ENCODE results near the gene FLT1.

The FLT1 gene

DNA sequence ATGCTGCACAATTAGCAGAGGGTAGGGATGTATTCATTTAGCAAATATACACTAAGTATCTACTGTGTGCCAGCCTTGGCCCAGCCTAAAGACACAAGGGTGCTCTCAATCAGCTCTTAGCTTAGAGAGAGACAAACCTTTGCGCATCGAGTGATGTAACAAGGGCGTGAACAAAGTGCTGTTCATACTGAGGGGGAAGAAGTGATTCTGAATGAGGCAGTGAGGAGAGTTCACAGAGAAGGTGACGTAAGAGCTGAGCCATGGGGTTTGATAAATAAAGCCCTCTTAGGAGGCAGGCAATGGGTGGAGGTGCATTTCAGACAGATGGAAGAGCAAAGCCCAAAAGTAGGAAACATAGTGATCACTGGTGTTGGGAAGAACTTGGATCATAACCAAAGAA is 68.5 kb downstream of the FLT1 start:
- H3K4me1 Mint-ChIP-seq: peaks cover 3% of the 10 kb centered on the region
- no peaks in the 10 kb centered on the region for H3K36me3 Mint-ChIP-seq (ENCODE audit: low read depth)
- H3K9me3 Mint-ChIP-seq: no peaks in the 10 kb centered on the region
- no peaks in the 10 kb centered on the region for H3K27me3 Mint-ChIP-seq (ENCODE audit: low read depth)
- TF ChIP-seq, protein P1, sequence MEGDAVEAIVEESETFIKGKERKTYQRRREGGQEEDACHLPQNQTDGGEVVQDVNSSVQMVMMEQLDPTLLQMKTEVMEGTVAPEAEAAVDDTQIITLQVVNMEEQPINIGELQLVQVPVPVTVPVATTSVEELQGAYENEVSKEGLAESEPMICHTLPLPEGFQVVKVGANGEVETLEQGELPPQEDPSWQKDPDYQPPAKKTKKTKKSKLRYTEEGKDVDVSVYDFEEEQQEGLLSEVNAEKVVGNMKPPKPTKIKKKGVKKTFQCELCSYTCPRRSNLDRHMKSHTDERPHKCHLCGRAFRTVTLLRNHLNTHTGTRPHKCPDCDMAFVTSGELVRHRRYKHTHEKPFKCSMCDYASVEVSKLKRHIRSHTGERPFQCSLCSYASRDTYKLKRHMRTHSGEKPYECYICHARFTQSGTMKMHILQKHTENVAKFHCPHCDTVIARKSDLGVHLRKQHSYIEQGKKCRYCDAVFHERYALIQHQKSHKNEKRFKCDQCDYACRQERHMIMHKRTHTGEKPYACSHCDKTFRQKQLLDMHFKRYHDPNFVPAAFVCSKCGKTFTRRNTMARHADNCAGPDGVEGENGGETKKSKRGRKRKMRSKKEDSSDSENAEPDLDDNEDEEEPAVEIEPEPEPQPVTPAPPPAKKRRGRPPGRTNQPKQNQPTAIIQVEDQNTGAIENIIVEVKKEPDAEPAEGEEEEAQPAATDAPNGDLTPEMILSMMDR (IDR thresholded peaks at IDR 0.05; ENCODE audit: unreplicated experiment in 3 of 3): no peak
- H3K27ac Mint-ChIP-seq: no peak overlapping the region
- no peak overlapping the region for H3K4me3 Mint-ChIP-seq

DNA sequence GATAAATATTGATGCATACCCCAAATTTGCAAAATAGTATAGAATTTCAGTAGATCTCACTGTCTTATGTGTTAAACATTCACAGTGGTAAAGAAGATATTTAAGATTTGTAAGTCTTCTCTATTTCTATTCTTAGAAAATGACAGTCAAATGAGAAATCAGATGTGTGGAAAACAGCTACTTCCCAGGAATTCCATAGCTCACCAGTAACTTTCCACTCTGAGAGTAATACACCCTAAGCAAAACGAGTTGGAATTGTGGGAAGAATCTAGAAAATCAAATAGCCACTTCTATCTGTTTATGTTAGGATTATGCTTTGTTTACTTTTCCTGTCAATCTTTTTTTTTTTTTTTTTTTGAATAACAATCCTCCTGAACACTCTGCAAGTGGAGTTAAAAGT is 69.1 kb downstream of the FLT1 start:
- Mint-ChIP-seq H3K9me3 (no peaks in the 10 kb centered on the region), H3K4me3 (no peak overlapping the region), H3K27me3 (ENCODE audit: low read depth) (no peaks in the 10 kb centered on the region), H3K27ac (no peak overlapping the region), H3K4me1 (peaks cover 3% of the 10 kb centered on the region), H3K36me3 (ENCODE audit: low read depth) (no peaks in the 10 kb centered on the region)
- TF ChIP-seq, protein P1 (IDR thresholded peaks at IDR 0.05; ENCODE audit: unreplicated experiment in 3 of 3): no peak

DNA sequence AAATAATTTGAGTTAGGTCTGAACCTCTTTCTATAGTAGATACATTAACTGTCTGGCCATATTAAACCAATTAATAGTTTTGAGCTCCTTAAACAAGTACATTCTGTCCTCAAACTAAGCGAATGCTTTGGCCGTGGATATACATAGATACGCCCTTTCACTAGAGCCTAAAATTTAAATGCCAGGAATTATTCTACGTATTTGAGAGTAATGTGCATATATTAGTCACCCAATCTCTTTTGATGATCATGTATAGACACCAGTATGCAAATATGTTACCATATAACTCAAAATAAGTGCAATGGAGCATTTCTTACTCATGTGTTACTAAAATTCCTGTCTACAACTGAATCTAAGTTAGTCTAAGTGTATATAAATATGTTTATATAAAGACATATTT is 70.4 kb downstream of the FLT1 start:
- H3K9me3 Mint-ChIP-seq: no peaks in the 10 kb centered on the region
- TF ChIP-seq, protein P1 (IDR thresholded peaks at IDR 0.05; ENCODE audit: unreplicated experiment in 3 of 3): no peak
- no peaks in the 10 kb centered on the region for H3K36me3 Mint-ChIP-seq (ENCODE audit: low read depth)
- H3K27me3 Mint-ChIP-seq (ENCODE audit: low read depth): no peaks in the 10 kb centered on the region
- H3K4me1 Mint-ChIP-seq: peaks cover 3% of the 10 kb centered on the region
- H3K4me3 Mint-ChIP-seq: no peak overlapping the region
- H3K27ac Mint-ChIP-seq: no peak overlapping the region

DNA sequence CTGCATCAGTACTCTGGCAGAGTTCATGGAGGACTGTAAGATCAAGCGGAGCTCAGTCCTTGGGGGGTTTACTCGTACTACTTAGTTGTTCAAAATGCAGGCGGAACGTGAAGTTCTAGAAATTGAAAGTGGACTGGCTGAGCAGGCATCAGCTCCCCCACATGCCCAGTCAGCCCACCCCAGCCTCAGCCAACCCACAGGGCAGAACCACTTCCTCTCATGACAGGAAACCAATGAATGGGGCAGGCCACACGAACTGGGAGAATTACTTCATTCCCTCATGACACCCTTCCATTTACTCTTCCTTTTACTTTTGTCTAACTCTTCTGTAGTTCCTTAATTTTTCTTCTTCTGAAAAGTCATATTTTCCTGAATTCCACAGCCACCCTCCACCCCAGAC is 71.9 kb downstream of the FLT1 start:
- H3K4me3 Mint-ChIP-seq: no peak overlapping the region
- no peak overlapping the region for H3K27ac Mint-ChIP-seq
- no peaks in the 10 kb centered on the region for H3K9me3 Mint-ChIP-seq
- TF ChIP-seq, protein P1 (IDR thresholded peaks at IDR 0.05; ENCODE audit: unreplicated experiment in 3 of 3): no peak
- H3K4me1 Mint-ChIP-seq: peaks cover 3% of the 10 kb centered on the region
- H3K36me3 Mint-ChIP-seq (ENCODE audit: low read depth): no peaks in the 10 kb centered on the region
- H3K27me3 Mint-ChIP-seq (ENCODE audit: low read depth): peaks cover 4% of the 10 kb centered on the region

DNA sequence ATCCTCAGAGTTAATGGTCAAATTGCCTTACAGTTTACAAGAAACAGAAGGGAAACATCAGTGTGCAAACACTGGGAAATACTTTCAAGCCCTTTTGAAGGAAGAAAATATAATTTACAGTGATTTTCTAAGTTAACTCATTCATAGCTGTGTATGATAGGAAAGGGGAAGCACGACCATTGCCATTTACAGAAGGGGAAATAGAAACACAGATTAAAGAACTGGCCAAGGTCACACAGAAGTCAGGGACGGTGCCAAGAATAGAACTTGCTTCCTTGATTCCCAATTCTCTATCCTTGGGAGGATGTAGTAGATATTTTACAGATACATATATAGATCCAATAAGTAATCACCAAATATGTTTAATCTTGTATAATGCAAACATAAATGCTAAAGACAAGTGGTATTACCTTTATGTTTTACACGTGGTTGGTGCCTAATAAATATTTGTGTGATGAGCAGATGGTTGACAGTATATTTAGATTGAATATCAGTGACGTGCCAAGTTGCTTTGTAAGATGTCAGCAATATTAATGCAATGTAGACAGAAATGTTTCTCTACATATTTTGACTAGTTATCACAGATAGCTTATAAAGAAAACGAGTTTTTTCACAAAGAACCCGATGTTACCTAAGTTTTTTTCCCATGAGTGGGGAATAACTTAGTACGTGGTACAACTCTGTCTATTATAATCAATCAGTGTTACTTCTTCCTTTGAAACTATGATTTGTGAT is 73.1 kb downstream of the FLT1 start:
- TF ChIP-seq, protein P1 (IDR thresholded peaks at IDR 0.05; ENCODE audit: unreplicated experiment in 3 of 3): no peak
- H3K27ac Mint-ChIP-seq: peak overlapping the region in 2 of 3 experiments; percentile 43 to 74
- no peak overlapping the region for H3K4me3 Mint-ChIP-seq
- H3K9me3 Mint-ChIP-seq: no peaks in the 10 kb centered on the region
- H3K36me3 Mint-ChIP-seq (ENCODE audit: low read depth): no peaks in the 10 kb centered on the region
- H3K4me1 Mint-ChIP-seq: peaks cover 3% of the 10 kb centered on the region
- H3K27me3 Mint-ChIP-seq (ENCODE audit: low read depth): peaks cover 4% of the 10 kb centered on the region

DNA sequence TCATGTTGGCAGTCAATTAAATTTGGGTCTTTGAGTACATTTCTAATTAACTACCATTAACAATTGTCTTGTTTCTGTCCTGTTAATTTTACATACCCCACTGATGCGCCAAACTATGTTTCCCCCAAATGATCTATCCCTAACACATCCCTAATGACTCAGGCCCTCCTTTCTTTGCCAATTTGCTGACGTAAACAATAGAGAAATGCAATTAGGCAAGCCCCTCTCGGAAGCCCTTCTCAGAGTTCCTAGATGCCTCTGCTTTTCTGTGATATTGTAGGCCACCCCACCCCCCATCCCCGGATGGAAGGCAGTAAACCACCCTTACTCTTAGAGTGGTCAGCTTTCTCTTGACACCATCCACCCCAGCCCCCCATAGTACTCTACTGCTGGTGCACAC is 74.2 kb downstream of the FLT1 start:
- Mint-ChIP-seq H3K27me3 (ENCODE audit: low read depth) (peaks cover 4% of the 10 kb centered on the region), H3K9me3 (no peaks in the 10 kb centered on the region), H3K36me3 (ENCODE audit: low read depth) (no peaks in the 10 kb centered on the region), H3K4me3 (no peak overlapping the region), H3K4me1 (peaks cover 3% of the 10 kb centered on the region), H3K27ac (no peak overlapping the region)
- TF ChIP-seq, protein P1 (IDR thresholded peaks at IDR 0.05; ENCODE audit: unreplicated experiment in 3 of 3): no peak

All from nephron (organoid).